ENCODE measurements around the gene BCAS4.
A peak's percentile ranks its signal among the peaks of the same experiment; 100 is the strongest.

Gene BCAS4

GRCh38 chr20:50821994-50822393 lies 27.1 kb downstream of the BCAS4 start:
- DNase-seq (ENCODE audit: low read depth in 3 of 3) = no peak

- no peak for DNase-seq (ENCODE audit: low read depth in 3 of 3)
These were observed 28.5 kb downstream of the BCAS4 start for GRCh38 chr20:50823319-50823718.

GRCh38 chr20:50824137-50824536 lies 29.3 kb downstream of the BCAS4 start:
- no peak for DNase-seq (ENCODE audit: low read depth in 3 of 3)

GRCh38 chr20:50826121-50826520 lies 31.3 kb downstream of the BCAS4 start:
- DNase-seq (ENCODE audit: low read depth in 3 of 3) = no peak

- no peak for DNase-seq (ENCODE audit: low read depth in 3 of 3)
These were observed 33.7 kb downstream of the BCAS4 start for GRCh38 chr20:50828363-50829136.

- no peak for DNase-seq (ENCODE audit: low read depth in 3 of 3)
These were observed 36.8 kb downstream of the BCAS4 start for GRCh38 chr20:50831622-50832021.

GRCh38 chr20:50834599-50835005 lies 39.7 kb downstream of the BCAS4 start:
- no peak for DNase-seq (ENCODE audit: low read depth in 3 of 3)

- DNase-seq (ENCODE audit: low read depth in 3 of 3) = no peak
These were observed 42.9 kb downstream of the BCAS4 start for GRCh38 chr20:50837532-50838321.

- DNase-seq (ENCODE audit: low read depth in 3 of 3) = no peak
These were observed 43.4 kb downstream of the BCAS4 start for GRCh38 chr20:50838322-50838625.

- no peak for DNase-seq (ENCODE audit: low read depth in 3 of 3)
These were observed 44.0 kb downstream of the BCAS4 start for GRCh38 chr20:50838707-50839385.

- DNase-seq (ENCODE audit: low read depth in 3 of 3) = no peak
These were observed 48.0 kb downstream of the BCAS4 start for GRCh38 chr20:50842821-50843220.

- no peak for DNase-seq (ENCODE audit: low read depth in 3 of 3)
These were observed 48.7 kb downstream of the BCAS4 start for GRCh38 chr20:50843331-50844276.

- DNase-seq (ENCODE audit: low read depth in 3 of 3) = peak in 2 of 3 donors; percentile 23 to 32
These were observed 49.7 kb downstream of the BCAS4 start for GRCh38 chr20:50844430-50845100.

- DNase-seq (ENCODE audit: low read depth in 3 of 3) = no peak
These were observed 50.8 kb downstream of the BCAS4 start for GRCh38 chr20:50845566-50846215.

GRCh38 chr20:50848341-50848808 lies 53.5 kb downstream of the BCAS4 start:
- no peak for DNase-seq (ENCODE audit: low read depth in 3 of 3)

- DNase-seq (ENCODE audit: low read depth in 3 of 3) = no peak
These were observed 54.2 kb downstream of the BCAS4 start for GRCh38 chr20:50848846-50849673.

GRCh38 chr20:50850721-50851286 lies 55.9 kb downstream of the BCAS4 start:
- DNase-seq (ENCODE audit: low read depth in 3 of 3) = no peak

- no peak for DNase-seq (ENCODE audit: low read depth in 3 of 3)
These were observed 57.2 kb downstream of the BCAS4 start for GRCh38 chr20:50852085-50852484.

Data from stimulated activated CD4-positive, alpha-beta T cell treated with anti-CD3 and anti-CD28 coated beads, TNF-alpha, amount 100 ng/mL, for 48 hours (primary cell).